Measurements from ENCODE around the gene CFAP141.

DNA sequence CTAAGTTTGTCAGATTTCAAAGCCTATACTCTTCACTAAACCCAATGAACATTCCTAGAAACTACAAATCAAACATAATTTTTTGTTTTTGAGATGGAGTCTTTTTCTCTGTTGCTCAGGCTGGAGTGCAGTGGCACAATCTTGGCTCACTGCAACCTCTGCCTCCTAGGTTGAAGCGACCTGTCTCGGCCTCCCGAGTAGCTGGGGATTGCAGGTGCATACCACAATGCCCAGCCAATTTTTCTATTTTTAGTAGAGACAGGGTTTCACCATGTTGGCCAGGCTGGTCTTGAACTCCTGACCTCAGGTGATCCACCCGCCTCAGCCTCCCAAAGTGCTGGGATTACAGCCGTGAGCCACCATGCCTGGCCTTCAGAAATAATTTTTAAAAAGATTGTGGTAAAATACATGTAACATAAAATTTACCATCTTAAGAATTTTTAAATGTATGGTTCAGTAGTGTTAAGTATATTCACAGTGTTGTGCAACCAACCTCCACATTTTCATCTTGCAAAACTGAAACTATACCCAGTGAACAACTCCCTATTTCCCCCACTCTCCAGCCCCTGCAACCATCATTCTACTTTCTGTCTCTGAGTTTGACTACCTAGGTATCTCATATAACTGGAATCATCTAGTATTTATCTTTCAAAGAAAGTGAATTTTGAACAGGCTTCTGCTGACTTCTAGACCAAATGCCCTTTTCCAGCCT lies 2.7 kb upstream of the CFAP141 start:
- TF ChIP-seq, protein P1, sequence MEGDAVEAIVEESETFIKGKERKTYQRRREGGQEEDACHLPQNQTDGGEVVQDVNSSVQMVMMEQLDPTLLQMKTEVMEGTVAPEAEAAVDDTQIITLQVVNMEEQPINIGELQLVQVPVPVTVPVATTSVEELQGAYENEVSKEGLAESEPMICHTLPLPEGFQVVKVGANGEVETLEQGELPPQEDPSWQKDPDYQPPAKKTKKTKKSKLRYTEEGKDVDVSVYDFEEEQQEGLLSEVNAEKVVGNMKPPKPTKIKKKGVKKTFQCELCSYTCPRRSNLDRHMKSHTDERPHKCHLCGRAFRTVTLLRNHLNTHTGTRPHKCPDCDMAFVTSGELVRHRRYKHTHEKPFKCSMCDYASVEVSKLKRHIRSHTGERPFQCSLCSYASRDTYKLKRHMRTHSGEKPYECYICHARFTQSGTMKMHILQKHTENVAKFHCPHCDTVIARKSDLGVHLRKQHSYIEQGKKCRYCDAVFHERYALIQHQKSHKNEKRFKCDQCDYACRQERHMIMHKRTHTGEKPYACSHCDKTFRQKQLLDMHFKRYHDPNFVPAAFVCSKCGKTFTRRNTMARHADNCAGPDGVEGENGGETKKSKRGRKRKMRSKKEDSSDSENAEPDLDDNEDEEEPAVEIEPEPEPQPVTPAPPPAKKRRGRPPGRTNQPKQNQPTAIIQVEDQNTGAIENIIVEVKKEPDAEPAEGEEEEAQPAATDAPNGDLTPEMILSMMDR (IDR thresholded peaks at IDR 0.05; ENCODE audit: low read depth, low read length) = no peak
- no peak for TF ChIP-seq EZH2phosphoT487 (IDR thresholded peaks at IDR 0.05; ENCODE audit: low read depth)
